Measurements from ENCODE around the gene TBC1D3B. TPM values are rescaled to one million over a fixed set of nuclear protein-coding genes. Genes with fewer than 3 reads are reported as not detected.

The TBC1D3B gene
- total RNA-seq, 2 donors from 2014 or later, result 4.5 to 8.7 TPM

GRCh38 chr17:36136036-36136435 lies 40.4 kb downstream of the TBC1D3B start:
- Histone ChIP-seq H3K9me3 (no peaks in the 10 kb centered on the region), H3K27ac (peak overlapping the region; percentile 8), H3K4me1 (peaks cover 25% of the 10 kb centered on the region), H3K4me3 (no peak overlapping the region), H3K27me3 (no peaks in the 10 kb centered on the region), H3K9ac (ENCODE audit: low read depth in 2 of 2, low read length in 2 of 2) (peak overlapping the region in 1 of 2 donors; percentile 0), H3K36me3 (no peaks in the 10 kb centered on the region)
- DNase-seq, result peak; percentile 66
- intact Hi-C loops (cut with DNase I), result no loop called here
- TF ChIP-seq, protein P1, sequence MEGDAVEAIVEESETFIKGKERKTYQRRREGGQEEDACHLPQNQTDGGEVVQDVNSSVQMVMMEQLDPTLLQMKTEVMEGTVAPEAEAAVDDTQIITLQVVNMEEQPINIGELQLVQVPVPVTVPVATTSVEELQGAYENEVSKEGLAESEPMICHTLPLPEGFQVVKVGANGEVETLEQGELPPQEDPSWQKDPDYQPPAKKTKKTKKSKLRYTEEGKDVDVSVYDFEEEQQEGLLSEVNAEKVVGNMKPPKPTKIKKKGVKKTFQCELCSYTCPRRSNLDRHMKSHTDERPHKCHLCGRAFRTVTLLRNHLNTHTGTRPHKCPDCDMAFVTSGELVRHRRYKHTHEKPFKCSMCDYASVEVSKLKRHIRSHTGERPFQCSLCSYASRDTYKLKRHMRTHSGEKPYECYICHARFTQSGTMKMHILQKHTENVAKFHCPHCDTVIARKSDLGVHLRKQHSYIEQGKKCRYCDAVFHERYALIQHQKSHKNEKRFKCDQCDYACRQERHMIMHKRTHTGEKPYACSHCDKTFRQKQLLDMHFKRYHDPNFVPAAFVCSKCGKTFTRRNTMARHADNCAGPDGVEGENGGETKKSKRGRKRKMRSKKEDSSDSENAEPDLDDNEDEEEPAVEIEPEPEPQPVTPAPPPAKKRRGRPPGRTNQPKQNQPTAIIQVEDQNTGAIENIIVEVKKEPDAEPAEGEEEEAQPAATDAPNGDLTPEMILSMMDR (IDR thresholded peaks at IDR 0.05), result no peak

- Histone ChIP-seq H3K4me3 (no peak overlapping the region), H3K4me1 (peaks cover 25% of the 10 kb centered on the region), H3K9ac (ENCODE audit: low read depth in 2 of 2, low read length in 2 of 2) (no peak overlapping the region), H3K27ac (peak overlapping the region; percentile 8), H3K9me3 (no peaks in the 10 kb centered on the region), H3K27me3 (no peaks in the 10 kb centered on the region), H3K36me3 (no peaks in the 10 kb centered on the region)
- no peak for DNase-seq
- TF ChIP-seq, protein P1 (IDR thresholded peaks at IDR 0.05), result no peak
- intact Hi-C loops (cut with DNase I), result no loop called here
Observed at GRCh38 chr17:36135465-36135864, 41.0 kb downstream of the TBC1D3B start.

- H3K4me3 ChIP-seq, result no peak overlapping the region
- DNase-seq, result peak; percentile 66
- TF ChIP-seq, protein P1 (IDR thresholded peaks at IDR 0.05), result no peak
- H3K27me3 ChIP-seq, result no peaks in the 10 kb centered on the region
- H3K9ac ChIP-seq (ENCODE audit: low read depth in 2 of 2, low read length in 2 of 2), result no peak overlapping the region
- intact Hi-C loops (cut with DNase I), result no loop called here
- peaks cover 25% of the 10 kb centered on the region for H3K4me1 ChIP-seq
- no peaks in the 10 kb centered on the region for H3K36me3 ChIP-seq
- peak overlapping the region; percentile 13 for H3K27ac ChIP-seq
- H3K9me3 ChIP-seq, result no peaks in the 10 kb centered on the region
Observed at GRCh38 chr17:36133602-36134236, 42.7 kb downstream of the TBC1D3B start.

- H3K4me1 ChIP-seq, result peaks cover 30% of the 10 kb centered on the region
- no peak overlapping the region for H3K4me3 ChIP-seq
- intact Hi-C loops (cut with DNase I), result no loop called here
- no peaks in the 10 kb centered on the region for H3K27me3 ChIP-seq
- no peak for DNase-seq
- H3K9ac ChIP-seq (ENCODE audit: low read depth in 2 of 2, low read length in 2 of 2), result no peak overlapping the region
- H3K27ac ChIP-seq, result no peak overlapping the region
- H3K36me3 ChIP-seq, result no peaks in the 10 kb centered on the region
- no peaks in the 10 kb centered on the region for H3K9me3 ChIP-seq
- TF ChIP-seq, protein P1 (IDR thresholded peaks at IDR 0.05), result no peak
Observed at GRCh38 chr17:36132421-36132831, 44.0 kb downstream of the TBC1D3B start.

- Histone ChIP-seq H3K9me3 (no peaks in the 10 kb centered on the region), H3K9ac (ENCODE audit: low read depth in 2 of 2, low read length in 2 of 2) (no peak overlapping the region), H3K27ac (no peak overlapping the region), H3K27me3 (no peaks in the 10 kb centered on the region), H3K36me3 (no peaks in the 10 kb centered on the region), H3K4me1 (peaks cover 30% of the 10 kb centered on the region), H3K4me3 (no peak overlapping the region)
- TF ChIP-seq, protein P1 (IDR thresholded peaks at IDR 0.05), result no peak
- intact Hi-C loops (cut with DNase I), result no loop called here
- no peak for DNase-seq
Observed at GRCh38 chr17:36131931-36132330, 44.5 kb downstream of the TBC1D3B start.
